Heart left ventricle (tissue), 16 donors: ENCODE measurements around the gene BGN. TPM values are rescaled to one million over a fixed set of nuclear protein-coding genes. Genes with fewer than 3 reads are reported as not detected.

Experiments used
- ATAC-seq, 4 donors: fragments of 200-7000 bp; cut with Tn5 transposase; one replicate each; pipeline ENCODE4 v1.9.1; 2020 to 2022; ENCODE audit warnings: moderate library complexity in 4 of 4, mild to moderate bottlenecking in 3 of 4, moderate number of reproducible peaks in 1 of 4
- DNase-seq, 5 donors: peaks; one replicate each; pipeline ENCODE4 v3.0.0-alpha.2; 2020
- H3K27ac ChIP-seq, 12 donors: fragments of 200-600 bp; sonication (generic) in 4 of 12; one replicate each; pipeline versions ENCODE4 v1.5.0 to v1.8.0; 2016 to 2022; ENCODE audit warnings: mild to moderate bottlenecking in 2 of 12
- H3K27me3 ChIP-seq, 9 donors: fragments of 200-600 bp; sonication (generic) in 2 of 9; one replicate each; pipeline versions ENCODE4 v1.5.1 to v1.8.0; 2016 to 2022; ENCODE audit warnings: mild to moderate bottlenecking in 3 of 9
- H3K36me3 ChIP-seq, 9 donors: fragments of 200-600 bp; sonication (generic) in 2 of 9; one replicate each; pipeline versions ENCODE4 v1.5.0 to v1.8.0; 2018 to 2022; ENCODE audit warnings: mild to moderate bottlenecking in 2 of 9
- H3K4me1 ChIP-seq, 12 donors: fragments of 200-600 bp; sonication (generic) in 4 of 12; one replicate each; pipeline versions ENCODE4 v1.5.0 to v1.8.0; 2016 to 2022; ENCODE audit warnings: mild to moderate bottlenecking in 3 of 12
- H3K4me3 ChIP-seq, 12 donors: fragments of 200-600 bp; sonication (generic) in 4 of 12; one replicate each; pipeline versions ENCODE4 v1.5.0 to v1.8.0; 2017 to 2022; ENCODE audit warnings: mild to moderate bottlenecking in 9 of 12, moderate library complexity in 4 of 12
- H3K9me3 ChIP-seq, 12 donors: fragments of 200-600 bp; sonication (generic) in 4 of 12; one replicate each; pipeline versions ENCODE4 v1.5.0 to v1.8.0; 2016 to 2022; ENCODE audit warnings: mild to moderate bottlenecking in 1 of 12
- CTCF ChIP-seq, 12 donors: fragments of 200-600 bp; sonication (generic) in 4 of 12; IDR thresholded peaks; one replicate each; pipeline versions ENCODE4 v1.5.0 to v1.8.0; 2018 to 2022; ENCODE audit warnings: antibody characterized with exemption in 12 of 12, mild to moderate bottlenecking in 5 of 12
- POLR2A ChIP-seq, 2 donors: fragments of 450-650 bp; IDR thresholded peaks; one replicate each; pipeline ENCODE4 v1.6.1; 2017; ENCODE audit warnings: antibody characterized with exemption in 2 of 2, mild to moderate bottlenecking in 2 of 2, moderate library complexity in 2 of 2
- WGBS, 4 donors: extraction: QIAGEN DNeasy Blood & Tissue Kit in 2 of 4; methylation state at CpG; one replicate each; pipeline versions ENCODE4 v1.1.5 to v1.1.7; 2013 to 2018; 5-methylcytosine and 5-hydroxymethylcytosine counted together
- intact Hi-C, 10 donors: fragments of 100-400 bp; cut with DNase I; formaldehyde crosslinking; loops; one replicate each; pipeline versions ENCODE4 v1.11.1 to v1.14.2; 2022
- polyA plus RNA-seq, 2 donors: library from polyadenylated mRNA; stranded (reverse); fragments of 200-250 nt; gene quantifications; one replicate each; pipeline ENCODE4 v1.2.3, GENCODE V29; 2013
- total RNA-seq, 9 donors: library from RNA; depleted of rRNA in 2 of 9; stranded (reverse); fragments of >200 nt in 2 of 9; fragmentation: NEBNext Ultra II Directional in 3 of 9; extraction: Animal tissue kit (Norgen Biotek cat#: 25700) in 3 of 9; gene quantifications; one replicate each; pipeline versions ENCODE4 v1.1.0 to v1.2.4, GENCODE V29; 2016 to 2023
- donor health status: ischemic (EF 13 %, LVEDD 7.1; RV severe dilation, severe dysfunction).
- donor health status: healthy with polysubstance abuse.
- donor health status: DM: no; HTN: yes; CAD: no.
- donor health status: DM: no; HTN: no; CAD: no.
- donor health status: ischemic (EF 25% LVEDD 6.9; RV normal size, moderate dysfunction).
- donor health status: ischemic (EF 25% LVEDD 5.7; RV mildly dilated, moderate dysfunction).
- donor health status: healthy.
- donor health status: DM: yes; HTN: yes; CAD: no.
- donor health status: ischemic (EF 35%, LVEDD 5.7; RV mildly dilated, moderate dysfunction).
- donor health status: nonischemic (EF 11% LVEDD 7.7; RV severe dilation, severe dysfunction).
- donor health status: DM: yes; HTN: yes; CAD: no.
- donor health status: PGD.
- donor health status: ischemic (EF 29% LVEDD 5.4; RV normal size, mild dysfunction).
- donor health status: nonischemic (EF 23%, LVEDD 6.1; RV moderate dilation, normal function).

Gene BGN
- total and polyA plus RNA-seq, 11 donors: 55.7 to 264 (median 76.9) TPM

GRCh38 chrX:153449368-153450113 lies 45.2 kb upstream of the BGN start:
- TF ChIP-seq CTCF (IDR thresholded peaks at IDR 0.05): no peak
- TF ChIP-seq POLR2A (IDR thresholded peaks at IDR 0.05): no peak
- Histone ChIP-seq H3K27me3 (peaks cover 0 to 4% (median 0%) of the 10 kb centered on the region in 9 donors), H3K4me1 (no peaks in the 10 kb centered on the region), H3K27ac (no peak overlapping the region), H3K9me3 (no peaks in the 10 kb centered on the region), H3K4me3 (no peak overlapping the region), H3K36me3 (peaks cover 0 to 13% (median 4%) of the 10 kb centered on the region in 9 donors)
- DNase-seq: no peak
- WGBS, 4 donors: 82 to 96% (median 89%) methylated on average over 14 to 15 of the region's 15 CpGs
- intact Hi-C loops: loop anchor here in 2 of 10 donors (10.0 kb wide), 2 partner anchors 55 to 415 kb away; no protein-coding TSS in a partner anchor
- no peak for ATAC-seq

DNA sequence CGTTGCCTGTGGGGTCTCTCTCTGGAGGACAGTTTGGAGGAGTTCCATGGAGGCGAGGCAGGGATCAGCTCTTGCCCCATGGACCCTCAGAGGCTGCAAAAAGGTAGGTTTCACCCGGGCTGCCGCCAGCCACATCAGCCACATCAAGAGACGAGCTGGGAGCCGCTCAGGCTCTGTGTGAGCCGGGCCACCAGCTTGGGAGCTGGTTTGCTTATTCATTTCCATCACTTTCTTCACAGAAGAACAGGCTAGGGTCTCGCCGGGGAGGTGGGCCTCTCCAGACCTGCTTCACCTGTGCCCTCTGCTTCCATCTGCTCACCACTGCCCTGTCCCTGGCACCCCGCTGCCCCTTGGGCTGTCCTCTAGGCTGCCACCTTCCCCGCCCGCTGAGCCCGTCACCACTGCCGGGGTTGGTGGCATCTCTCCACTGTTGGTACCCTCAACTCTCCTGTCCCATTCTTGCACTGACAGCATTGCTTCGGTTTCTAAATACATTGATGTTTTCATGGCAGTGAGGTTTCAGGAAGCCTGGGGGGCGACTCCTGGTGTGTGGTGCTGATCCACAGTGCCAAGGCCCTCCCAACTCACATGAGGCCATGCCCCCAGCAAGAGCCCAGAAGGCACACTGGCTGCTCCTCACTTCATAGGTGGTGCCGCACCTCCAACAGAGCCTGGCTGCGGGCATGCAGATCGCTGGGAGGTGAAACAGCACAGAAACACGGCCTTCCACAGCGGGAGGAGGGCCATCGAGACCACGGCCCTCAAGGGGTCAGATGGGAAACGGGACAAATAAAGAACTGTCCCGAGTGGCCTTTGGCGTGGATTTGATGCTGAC lies 44.4 kb upstream of the BGN start:
- no peak for DNase-seq
- intact Hi-C loops: loop anchor here in 1 of 10 donors (10.0 kb wide), 1 partner anchor 54 kb away; no protein-coding TSS in a partner anchor
- Histone ChIP-seq H3K36me3 (peaks cover 0 to 21% (median 5%) of the 10 kb centered on the region in 9 donors), H3K27ac (no peak overlapping the region), H3K4me3 (no peak overlapping the region), H3K27me3 (peaks cover 0 to 4% (median 0%) of the 10 kb centered on the region in 9 donors), H3K4me1 (no peaks in the 10 kb centered on the region), H3K9me3 (no peaks in the 10 kb centered on the region)
- WGBS, 4 donors: 87 to 97% (median 93%) methylated on average over 23 to 26 of the region's 26 CpGs
- no peak for TF ChIP-seq CTCF (IDR thresholded peaks at IDR 0.05)
- TF ChIP-seq POLR2A (IDR thresholded peaks at IDR 0.05): no peak
- no peak for ATAC-seq

- Histone ChIP-seq H3K36me3 (peaks cover 0 to 21% (median 5%) of the 10 kb centered on the region in 9 donors), H3K27ac (no peak overlapping the region)
- TF ChIP-seq CTCF (IDR thresholded peaks at IDR 0.05) (no peak), POLR2A (IDR thresholded peaks at IDR 0.05) (no peak)
These were observed 43.9 kb upstream of the BGN start for GRCh38 chrX:153450949-153451277.

More at GRCh38 chrX:153450949-153451277, 43.9 kb upstream of the BGN start:
- ATAC-seq (no peak), DNase-seq (no peak)
- Histone ChIP-seq H3K4me3 (no peak overlapping the region), H3K27me3 (peaks cover 0 to 4% (median 0%) of the 10 kb centered on the region in 9 donors), H3K9me3 (no peaks in the 10 kb centered on the region), H3K4me1 (no peaks in the 10 kb centered on the region)
- intact Hi-C loops: loop anchor here in 1 of 10 donors (10.0 kb wide), 1 partner anchor 54 kb away; no protein-coding TSS in a partner anchor
- 88 to 92% (median 89%) methylated on average over 8 of the region's 8 CpGs for WGBS, 4 donors
